GM18519 (cell line): ENCODE measurements around the gene SLC9A6.
"Not testable (repeated sequence)": the region's sequence is repeated elsewhere in the genome, so short reads cannot be mapped to it uniquely, and the experiment has no call there.

Source experiments
- ATAC-seq: cut with Tn5 transposase; IDR thresholded peaks from one replicate; pipeline ENCODE4 v1.9.1; 2021; ENCODE audit warnings: mild to moderate bottlenecking, moderate library complexity; ENCODE audit not compliant: unreplicated experiment, low FRiP score

Gene SLC9A6

DNA sequence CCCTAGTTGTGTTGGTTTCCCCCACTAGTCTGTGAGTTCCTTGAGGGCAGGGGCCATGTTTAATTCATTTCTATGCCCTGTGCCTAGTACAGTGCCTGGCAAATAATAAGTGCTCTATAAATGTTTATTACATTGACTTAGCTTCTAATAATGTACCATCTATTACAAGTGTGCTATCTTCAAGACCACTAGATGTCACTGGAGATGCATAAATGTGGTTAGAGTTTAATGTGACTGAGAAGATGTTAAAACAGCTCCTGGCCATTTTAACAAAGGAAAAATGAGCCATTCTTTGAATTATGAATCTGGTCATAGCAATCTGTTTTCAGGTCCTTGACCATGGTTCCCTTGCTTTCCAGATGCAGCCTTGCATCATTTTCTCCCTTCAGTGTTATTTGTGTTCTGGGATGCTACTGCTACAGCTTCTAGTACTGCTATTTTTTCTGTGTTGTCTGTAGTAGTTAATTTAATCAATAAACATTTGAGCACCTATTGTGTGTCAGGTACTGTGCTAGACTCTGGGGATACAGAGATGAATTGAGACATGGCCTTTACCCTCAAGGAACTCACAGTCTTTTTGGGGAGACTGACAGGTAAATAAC is 43.2 kb downstream of the SLC9A6 start:
- no peak for ATAC-seq

DNA sequence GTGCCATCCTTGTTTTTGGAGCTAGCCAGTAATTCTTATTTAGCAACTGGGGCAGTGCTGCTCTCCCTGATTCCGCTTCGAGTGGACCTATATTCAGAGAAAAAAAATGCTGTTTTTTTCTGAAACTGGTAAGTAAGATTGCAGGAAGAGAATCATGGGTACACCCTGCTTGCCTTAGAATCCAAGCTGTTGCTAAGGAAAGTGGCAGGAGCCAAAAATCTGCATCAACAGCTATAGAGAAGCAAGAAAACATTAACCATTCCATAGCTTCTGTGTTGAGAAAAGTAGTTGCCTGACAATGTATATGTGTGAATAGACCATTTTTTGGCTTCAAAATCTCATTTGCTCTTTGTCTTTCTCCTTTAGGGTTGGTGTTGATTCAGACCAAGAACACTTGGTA is 44.5 kb downstream of the SLC9A6 start:
- no peak for ATAC-seq

DNA sequence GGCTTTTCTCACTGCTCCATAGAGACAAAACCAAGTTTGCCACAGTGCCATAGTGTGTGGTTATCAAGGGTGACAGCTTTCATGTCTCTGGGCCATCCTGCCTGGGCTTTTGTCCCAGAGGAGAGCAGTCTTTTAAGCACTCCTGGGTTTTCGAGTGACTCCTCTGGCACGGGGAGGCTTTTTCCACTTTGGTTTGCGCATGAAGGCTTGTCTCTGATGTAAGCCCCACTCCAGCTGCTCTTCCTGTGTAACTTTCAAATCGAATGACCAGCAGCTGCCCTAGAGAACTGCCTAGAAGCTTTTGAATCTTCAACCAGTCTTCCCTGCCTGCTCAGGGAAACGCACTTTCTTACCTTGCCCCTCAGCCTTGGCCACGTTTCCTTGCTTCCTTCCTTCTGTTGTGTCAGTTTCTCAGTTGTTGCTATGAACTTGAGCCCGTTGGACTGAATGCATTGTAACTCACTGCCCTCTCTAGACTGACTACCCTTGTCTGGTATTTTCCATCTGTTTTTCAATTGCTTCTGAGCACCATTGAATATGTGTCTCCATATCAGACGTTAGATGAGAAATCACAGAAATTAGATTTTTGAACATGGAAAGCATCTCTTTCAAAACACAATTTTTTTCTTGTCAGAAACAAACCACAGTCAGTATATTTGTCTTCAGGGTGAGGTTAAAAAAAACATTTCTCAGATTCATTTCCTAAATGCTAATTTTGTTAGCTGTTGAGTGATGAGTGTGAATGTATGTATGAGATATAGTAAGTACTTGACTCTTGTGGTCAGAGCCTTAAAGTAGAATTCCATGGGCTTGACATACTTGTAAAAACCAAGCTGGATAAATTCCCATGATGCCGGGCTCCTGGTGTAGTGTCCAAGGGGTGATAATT is 45.3 kb downstream of the SLC9A6 start:
- ATAC-seq, result no peak

DNA sequence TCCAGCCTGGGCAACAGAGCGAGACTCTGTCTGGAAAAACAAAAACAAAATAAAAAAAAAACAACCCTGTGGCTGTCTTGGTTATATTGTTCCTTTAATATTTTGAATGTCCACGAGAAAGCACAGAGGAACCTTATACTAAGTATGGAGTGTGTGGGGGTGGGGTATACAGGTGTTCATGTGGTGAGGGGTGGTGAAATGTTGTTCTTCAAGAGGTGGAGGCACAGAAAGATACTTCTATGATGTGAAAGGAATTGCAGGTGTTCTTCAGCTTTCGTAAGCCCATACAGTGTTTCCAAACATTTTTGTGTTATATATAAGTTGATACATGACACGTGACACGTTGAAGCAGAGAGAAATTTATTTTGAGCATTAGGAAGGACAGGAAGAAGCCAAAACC is 46.4 kb downstream of the SLC9A6 start:
- ATAC-seq, result no peak

DNA sequence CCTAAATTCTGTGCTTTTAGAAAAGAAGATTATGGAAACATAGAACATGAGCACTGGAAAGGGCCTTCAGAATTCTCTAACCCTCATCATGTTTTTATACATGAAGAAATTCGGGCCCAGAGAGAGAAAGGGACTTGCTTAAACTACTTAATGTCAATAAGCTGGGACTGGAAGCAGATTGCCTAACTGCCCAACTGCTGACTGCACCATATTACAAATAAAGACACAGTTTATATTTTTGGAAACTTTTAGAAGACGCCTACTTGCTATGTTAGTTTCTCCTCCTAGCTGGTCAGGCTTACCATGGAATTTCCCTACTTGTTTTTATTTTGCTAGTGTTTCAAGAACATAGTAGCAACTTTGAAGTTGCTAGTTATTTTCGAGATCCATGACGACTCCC is 47.1 kb downstream of the SLC9A6 start:
- no peak for ATAC-seq

DNA sequence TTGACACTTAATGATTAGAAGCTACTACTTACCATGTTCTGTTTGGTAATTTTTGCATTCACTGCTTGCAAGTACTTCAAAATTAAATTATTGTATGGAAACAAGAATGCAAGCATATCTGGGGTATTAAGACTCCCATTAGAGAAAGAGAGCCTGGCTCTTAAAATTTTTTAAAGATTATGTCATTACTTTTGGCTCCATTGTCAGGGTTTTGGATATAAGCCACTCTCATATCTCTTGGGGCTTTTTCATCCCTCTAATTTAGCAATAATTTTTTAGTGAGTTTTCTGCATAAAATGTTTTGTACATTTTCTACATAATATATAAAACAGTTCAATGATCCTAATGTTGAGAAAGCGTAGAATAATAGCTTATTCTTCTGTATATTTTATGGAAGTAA is 49.4 kb downstream of the SLC9A6 start:
- no peak for ATAC-seq

DNA sequence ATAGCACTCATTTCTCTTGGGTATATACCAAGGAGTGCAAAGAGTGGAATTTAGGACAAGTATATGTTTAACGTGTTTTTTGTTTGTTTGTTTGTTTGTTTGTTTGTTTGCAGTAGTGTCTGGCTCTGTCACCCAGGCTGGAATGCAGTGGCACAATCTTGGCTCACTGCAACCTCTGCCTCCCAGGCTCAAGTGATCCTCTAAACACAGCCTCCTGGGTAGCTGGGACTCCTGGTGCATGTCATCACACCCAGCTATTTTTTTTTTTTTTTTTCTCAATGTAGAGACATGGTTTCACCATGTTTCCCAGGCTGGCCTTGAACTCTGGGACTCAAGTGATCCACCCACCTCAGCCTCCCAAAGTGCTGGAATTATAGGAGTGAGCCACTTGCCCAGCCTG is 50.4 kb downstream of the SLC9A6 start:
- ATAC-seq, result no peak

DNA sequence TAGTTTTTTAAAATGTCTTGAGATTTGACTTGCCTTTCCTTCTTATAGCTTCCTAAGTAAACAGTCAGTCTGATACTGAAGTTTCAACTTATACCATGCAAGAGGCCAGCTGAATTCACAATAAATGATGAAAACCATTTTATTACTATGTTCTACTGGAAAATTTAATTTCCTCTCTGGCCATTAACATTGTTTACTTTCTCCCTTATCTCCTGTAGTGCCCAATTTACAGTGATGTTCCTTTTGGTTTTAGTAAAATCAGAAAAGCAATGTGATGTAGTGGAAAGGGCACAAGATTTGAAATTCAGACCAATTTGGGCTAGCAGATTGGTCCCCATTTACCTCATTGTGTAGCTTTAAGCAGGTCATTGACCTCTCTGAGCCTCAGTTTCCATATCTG is 54.2 kb downstream of the SLC9A6 start:
- no peak for ATAC-seq

DNA sequence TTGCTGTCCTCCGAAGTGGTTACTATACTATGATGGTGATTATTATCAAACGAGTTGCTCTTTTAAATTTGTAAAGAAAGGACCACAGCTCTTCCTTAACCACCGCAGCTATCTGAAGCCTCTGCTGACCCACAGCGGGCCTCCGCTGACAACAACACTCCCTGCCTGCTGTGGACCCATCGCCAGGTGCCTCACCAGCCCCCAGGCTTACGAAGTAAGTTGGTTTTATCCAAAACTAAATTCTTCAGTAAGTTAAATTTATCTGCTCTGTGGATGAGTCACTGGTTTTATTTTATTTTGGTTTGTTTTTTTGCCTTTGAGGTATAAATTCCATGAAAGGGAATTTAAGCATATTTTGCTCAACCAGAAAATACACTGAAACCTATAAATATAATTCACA is 54.7 kb downstream of the SLC9A6 start:
- no peak for ATAC-seq

DNA sequence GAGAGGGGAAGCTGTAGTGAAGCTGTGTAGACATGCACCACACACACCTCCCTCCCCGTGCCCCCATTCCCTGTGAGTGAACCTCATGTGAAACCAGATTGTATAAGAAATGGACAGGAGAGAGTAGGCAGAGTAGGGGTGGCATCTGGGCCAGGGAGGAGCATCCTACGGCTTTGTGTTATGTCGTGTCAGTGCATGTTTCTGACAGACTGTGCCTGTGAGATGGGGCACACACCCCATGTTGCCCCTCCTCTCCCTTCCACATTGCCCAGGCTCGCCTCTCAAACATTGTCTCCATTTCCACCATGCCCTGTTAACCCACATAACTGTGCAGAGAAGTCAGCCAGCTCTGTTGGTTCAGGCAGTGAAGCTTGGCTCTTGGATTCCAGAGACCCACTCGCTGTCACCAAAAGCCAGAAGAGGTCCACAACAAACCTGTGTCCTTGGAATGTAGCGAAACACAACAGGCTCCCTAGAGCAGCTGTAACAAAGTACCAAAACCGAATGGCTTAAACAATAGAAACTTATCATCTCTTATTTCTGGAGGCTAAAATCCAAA is 56.1 kb downstream of the SLC9A6 start:
- ATAC-seq, result no peak

DNA sequence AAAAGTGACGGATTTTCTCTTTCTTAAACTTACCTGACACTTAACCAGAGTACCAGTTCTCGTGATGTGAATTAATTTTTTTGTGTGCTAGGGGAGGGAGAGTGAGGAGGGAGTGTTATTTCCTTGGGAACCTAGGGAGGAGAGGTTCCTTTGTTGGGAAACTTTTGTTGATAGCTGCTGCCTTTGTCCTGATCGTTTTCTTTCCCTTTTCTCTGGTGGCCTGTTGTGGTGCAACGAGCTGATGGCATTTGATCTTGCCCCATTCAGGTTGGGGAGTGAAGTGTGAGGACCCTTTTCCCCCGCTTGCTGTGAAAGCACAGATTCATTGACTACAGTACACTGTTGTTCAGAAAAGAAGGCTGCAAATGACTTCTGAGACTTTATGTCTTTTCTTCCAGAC is 59.8 kb downstream of the SLC9A6 start:
- ATAC-seq, result no peak

DNA sequence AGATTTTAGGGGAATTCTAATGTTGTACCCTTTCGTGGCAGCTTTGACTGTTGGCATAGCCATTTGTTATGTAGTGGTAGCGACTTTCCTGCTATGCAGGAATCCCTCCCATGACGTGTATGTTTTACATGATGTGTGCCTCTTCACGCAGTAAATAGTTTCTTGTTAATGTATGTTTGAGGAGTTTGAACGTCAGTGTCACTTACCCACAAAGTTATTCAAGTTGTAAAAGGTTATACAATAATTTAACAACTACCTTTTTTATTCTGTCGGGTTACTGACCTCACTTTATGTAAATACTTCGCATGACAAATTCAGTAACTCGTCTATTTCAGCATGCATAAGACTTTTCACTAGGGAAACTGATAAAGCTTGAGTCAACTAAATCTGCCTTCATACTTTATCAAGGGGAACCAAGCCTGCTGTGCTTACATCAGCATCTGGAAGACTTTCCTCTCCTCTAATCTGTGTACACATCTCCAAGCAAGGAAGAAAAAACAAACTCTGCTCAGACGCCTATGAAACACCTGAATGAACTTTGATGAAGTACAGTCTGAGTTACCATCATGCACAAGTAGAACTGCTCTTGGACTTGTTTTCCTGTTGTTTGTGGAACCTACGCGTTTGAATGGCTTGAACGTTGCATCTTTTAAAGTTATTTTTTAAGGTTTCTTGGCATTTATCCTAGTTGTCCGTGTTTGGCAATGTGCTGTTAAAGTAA is 61.2 kb downstream of the SLC9A6 start:
- no peak for ATAC-seq

DNA sequence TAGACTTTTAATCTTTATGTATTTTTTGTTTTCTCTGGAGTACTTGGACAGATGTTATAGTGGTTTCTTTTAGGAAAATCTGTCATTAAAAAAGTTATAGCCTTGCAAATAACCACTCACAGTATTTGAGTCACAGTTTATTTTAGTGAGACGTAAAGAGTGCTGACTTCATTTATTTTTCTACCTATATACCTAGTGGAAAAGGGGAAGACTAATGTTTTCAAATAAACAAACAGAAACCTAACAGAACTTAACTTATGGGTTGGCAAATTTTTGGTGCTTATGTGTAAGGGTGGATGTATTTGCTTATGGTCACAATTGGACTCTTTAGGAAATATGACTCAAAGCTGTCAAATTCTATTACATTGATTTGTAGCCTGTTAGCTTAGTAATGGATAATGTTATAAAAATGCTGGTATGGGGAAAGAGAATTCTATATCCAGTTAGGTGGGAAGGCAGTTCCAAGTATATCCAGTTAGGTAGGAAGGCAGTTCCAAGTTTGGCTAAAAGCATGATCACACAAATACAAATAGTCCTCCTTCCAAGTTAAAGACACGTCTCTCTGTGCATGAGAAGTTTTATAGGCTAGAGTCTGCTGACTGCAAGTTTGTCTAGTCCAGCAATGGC is 61.9 kb downstream of the SLC9A6 start:
- no peak for ATAC-seq

DNA sequence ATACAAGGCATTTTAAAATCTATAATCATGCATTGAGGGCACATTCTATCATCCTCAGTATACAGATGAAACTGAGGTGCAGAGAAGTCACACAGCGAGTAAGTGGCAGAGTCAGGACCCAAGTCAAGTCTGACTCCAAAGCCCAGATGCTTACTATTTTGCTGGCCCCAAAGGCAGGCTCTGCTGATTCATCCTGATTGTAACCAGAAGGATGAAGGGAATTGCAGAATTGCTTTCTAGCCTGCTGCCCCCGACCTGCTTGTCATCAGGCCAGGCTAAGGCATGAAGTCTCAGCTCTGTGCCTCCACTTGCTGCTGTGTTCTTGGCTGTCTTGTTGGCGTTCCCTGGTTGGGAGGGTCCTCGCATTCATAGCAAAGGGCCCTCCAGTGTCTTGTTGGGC is 62.7 kb downstream of the SLC9A6 start:
- no peak for ATAC-seq

DNA sequence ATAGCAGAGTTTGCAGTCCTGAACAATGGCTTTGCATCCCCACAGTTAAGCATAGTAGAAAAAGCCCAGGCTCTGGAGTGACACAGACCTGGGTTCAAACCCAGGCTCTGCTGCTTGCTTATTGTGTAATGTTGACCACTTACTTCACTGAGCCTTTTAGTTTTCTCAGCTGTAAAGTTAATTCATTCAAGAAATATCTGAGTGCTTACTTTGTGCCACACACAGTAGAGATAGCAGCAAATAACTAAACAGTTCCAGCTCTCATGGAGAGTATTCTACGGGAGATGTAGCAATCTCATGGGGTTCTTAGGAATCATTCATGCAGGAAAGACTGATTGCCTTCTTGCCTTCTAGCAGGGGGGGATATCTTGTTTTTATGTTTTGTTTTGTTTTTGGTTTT is 63.2 kb downstream of the SLC9A6 start:
- ATAC-seq, result no peak

DNA sequence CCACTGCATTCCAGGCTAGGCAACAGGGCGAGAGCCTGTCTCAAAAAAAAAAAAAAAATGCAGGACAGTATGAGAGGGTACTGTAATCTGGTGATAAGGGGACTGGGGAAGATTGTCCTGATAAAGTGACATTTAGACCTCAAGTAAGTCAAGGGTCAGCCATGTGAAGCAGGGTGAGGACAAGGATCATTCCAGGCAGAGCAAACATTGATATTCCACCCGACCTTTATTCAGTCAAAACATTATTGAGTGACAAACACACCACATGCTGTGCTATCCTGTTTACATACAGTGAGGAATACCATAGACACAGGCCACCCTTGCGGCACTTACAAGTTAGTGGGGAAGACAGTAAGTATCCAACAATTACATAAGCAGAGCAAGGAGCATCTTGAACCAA is 64.4 kb downstream of the SLC9A6 start:
- no peak for ATAC-seq

DNA sequence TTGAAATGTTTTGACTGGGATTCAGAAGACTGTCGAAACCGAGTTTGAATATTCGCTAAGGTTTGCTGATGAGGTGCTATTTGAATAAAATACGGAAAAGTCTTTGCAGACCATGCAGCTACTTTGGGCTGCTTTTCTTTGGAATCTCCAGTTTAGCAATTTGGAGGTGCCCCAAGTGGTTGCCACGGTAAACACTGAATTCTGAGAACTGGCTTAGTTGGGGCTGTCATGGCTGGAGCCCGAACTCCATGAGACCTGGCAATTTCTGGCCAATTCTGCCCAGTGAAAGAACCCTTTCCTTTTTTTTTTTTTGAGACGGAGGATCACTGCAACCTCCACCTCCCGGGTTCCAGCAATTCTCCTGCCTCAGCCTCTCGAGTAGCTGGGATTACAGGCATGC is 65.6 kb downstream of the SLC9A6 start:
- not testable (repeated sequence) for ATAC-seq

DNA sequence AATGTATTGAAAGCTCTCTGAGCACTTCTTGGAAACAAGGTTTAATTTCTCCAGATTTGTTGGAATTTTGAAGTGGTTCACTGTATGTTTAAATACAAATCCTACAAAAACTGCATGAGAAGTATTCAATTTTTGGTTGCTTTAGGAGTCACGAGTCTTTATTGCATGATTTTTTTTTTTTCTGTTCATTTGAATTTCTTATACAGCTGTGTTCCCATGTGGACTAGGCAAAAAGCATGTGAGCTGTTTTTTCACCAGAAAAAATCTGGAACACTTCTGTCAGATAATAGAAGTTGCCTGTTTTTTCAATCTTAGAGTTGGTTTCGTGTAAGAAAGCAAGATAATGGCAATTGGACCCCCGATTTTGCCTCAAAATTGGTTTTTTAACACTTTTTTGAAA is 66.4 kb downstream of the SLC9A6 start:
- no peak for ATAC-seq

DNA sequence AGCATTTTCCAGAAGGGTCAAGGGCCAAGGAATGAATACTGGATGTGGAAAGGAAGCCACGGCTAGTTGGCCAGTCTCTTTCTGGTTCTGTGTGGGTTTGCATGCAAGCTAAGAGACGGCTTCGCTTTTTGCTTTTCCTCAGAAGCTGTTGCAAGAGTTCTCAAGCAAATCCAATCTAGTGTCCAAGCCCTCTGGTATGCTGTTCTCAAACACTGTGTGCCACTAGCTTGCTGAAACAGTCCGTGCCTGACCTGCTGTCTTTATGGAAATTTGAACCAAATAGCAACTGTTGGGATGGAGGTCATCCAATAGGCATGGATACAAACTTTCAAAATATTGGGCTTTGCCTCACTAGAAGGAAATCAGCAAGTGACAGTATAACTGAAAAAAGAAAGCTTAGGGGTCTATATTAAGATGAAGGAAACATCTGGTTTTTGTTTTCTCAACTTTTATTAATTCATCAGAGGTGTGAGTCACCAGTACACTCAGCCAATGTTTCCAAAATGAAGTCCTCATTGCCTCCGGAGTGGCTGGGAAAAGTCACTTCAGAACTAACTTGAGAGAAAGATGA is 70.5 kb downstream of the SLC9A6 start:
- no peak for ATAC-seq

DNA sequence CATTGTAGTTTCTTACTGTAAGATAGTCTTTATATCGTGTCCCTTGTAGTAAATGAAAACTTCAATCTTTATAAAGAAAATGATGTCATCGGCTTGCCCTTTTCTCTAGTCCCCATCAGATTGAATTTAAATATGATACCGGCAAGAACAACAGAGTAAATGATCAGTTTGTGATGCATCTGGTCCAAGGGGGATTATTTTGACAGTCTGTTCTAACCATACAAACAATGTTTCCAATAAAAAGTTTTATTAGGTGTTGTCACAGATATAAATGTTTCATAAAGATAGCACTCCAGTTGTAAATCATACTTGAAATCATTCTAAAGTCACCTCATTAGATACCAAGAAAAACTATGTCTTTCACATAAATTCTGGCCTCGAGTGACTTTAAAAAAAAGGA is 72.3 kb downstream of the SLC9A6 start:
- ATAC-seq, result no peak

DNA sequence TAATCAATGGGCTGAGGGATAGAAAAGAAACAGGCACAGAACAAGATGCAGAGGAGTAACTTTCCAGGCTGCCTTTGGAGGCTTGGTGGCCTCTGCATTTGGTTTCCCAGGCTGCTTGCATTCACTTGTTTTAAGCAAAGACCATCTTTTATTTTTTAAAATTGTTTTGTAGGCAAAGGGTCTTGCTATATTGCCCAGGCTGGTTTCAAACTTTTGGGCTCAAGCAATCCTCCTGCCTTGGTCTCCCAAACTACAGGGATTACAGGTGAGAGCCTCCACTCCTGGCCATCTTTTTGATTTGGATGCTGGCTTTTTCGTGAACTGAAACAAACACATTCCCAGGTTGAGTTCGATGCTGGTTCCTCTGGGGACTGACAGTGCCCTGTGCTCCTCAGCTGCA is 74.1 kb downstream of the SLC9A6 start:
- ATAC-seq, result no peak
